ENCODE data around the gene KIAA0825.

The KIAA0825 gene

DNA sequence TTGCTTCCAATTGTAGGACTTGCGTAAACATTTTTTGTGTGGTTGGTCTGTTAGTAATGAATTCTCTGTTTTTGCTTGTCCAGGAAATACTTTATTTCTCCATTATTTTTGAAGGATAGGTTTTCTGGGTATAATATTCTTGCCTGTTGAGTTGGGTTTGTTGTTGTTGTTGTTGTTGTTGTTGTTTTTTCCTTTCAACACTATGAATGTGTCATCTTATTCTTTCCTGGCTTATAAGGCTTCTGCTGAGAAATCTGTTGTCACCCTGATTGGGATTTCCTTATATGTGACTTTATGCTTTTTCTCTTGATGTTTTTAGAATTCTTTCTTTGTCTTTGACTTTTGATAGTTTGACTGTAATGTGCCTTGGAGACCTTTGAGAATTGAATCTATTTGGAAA, 39.9 kb upstream of the KIAA0825 start:
- H3K4me2 ChIP-seq (ENCODE audit: low read length) = no peak overlapping the region
- no peaks in the 10 kb centered on the region for H4K20me1 ChIP-seq (ENCODE audit: insufficient read depth, low read length)
- no peak overlapping the region for H2AFZ ChIP-seq (ENCODE audit: low read depth, low read length)
- no peak overlapping the region for H3K4me3 ChIP-seq (ENCODE audit: low read length)
- no peak overlapping the region for H3K9ac ChIP-seq (ENCODE audit: low read length)
- no peak overlapping the region for H3K27ac ChIP-seq (ENCODE audit: low read length)
- H3K27me3 ChIP-seq (ENCODE audit: low read depth, low read length) = no peaks in the 10 kb centered on the region
- H3K36me3 ChIP-seq (replicated peaks; ENCODE audit: low read depth, low read length) = peaks cover 37% of the 10 kb centered on the region
- no peaks in the 10 kb centered on the region for H3K79me2 ChIP-seq (ENCODE audit: low read length)
- H3K9me3 ChIP-seq (ENCODE audit: insufficient read depth, low read length) = peaks cover 7% of the 10 kb centered on the region; the same call in 1 of the 2 replicates
- H3K4me1 ChIP-seq (ENCODE audit: low read length) = no peaks in the 10 kb centered on the region
- TF ChIP-seq, protein P1, sequence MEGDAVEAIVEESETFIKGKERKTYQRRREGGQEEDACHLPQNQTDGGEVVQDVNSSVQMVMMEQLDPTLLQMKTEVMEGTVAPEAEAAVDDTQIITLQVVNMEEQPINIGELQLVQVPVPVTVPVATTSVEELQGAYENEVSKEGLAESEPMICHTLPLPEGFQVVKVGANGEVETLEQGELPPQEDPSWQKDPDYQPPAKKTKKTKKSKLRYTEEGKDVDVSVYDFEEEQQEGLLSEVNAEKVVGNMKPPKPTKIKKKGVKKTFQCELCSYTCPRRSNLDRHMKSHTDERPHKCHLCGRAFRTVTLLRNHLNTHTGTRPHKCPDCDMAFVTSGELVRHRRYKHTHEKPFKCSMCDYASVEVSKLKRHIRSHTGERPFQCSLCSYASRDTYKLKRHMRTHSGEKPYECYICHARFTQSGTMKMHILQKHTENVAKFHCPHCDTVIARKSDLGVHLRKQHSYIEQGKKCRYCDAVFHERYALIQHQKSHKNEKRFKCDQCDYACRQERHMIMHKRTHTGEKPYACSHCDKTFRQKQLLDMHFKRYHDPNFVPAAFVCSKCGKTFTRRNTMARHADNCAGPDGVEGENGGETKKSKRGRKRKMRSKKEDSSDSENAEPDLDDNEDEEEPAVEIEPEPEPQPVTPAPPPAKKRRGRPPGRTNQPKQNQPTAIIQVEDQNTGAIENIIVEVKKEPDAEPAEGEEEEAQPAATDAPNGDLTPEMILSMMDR (IDR thresholded peaks at IDR 0.05; ENCODE audit: low read depth, low read length) = no peak
- TF ChIP-seq EZH2phosphoT487 (IDR thresholded peaks at IDR 0.05; ENCODE audit: low read depth) = no peak

DNA sequence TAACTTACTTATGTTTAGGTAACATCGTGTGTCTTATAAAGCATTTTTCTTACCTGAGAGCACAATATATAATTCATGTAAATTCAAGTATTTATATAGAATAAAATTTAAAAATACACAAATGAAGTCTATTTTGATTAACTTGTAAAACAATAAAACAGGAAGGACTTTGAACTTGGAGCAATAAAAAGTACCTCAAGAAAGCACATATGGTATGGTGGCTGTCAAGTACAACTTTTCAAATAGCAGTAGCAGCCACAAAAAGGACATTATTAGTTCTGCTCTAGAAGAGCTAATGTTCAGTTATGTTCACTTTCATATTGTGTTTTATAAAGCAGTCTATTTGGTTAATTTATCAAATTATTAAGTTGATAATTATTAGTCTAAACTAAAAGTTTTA, 31.5 kb upstream of the KIAA0825 start:
- Histone ChIP-seq H3K4me3 (ENCODE audit: low read length) (no peak overlapping the region), H3K4me1 (ENCODE audit: low read length) (no peaks in the 10 kb centered on the region), H3K27ac (ENCODE audit: low read length) (no peak overlapping the region), H2AFZ (ENCODE audit: low read depth, low read length) (no peak overlapping the region), H3K9ac (ENCODE audit: low read length) (no peak overlapping the region), H3K79me2 (ENCODE audit: low read length) (no peaks in the 10 kb centered on the region), H3K4me2 (ENCODE audit: low read length) (no peak overlapping the region), H4K20me1 (ENCODE audit: insufficient read depth, low read length) (no peaks in the 10 kb centered on the region), H3K27me3 (ENCODE audit: low read depth, low read length) (no peaks in the 10 kb centered on the region), H3K36me3 (replicated peaks; ENCODE audit: low read depth, low read length) (peaks cover 1% of the 10 kb centered on the region), H3K9me3 (ENCODE audit: insufficient read depth, low read length) (no peaks in the 10 kb centered on the region)
- TF ChIP-seq, protein P1 (IDR thresholded peaks at IDR 0.05; ENCODE audit: low read depth, low read length) = no peak
- TF ChIP-seq EZH2phosphoT487 (IDR thresholded peaks at IDR 0.05; ENCODE audit: low read depth) = no peak

DNA sequence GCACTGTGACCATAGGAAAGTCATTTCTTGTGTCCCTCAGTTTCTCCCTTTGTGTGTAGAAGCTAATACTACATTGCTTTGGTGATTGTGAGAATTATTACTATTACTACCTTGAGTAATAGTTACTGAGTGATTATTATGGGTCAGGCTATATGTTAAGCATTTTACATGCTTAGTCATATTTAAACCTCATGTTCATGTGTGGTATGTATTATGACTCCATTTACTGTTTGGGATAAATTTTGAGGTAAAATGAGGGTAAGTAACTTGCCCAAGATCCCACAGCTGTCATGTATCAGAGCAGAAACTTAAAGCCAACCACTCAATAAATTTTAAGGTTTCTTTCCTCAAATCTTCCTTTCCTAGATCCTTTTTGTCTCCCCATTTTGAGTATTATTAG, 28.4 kb upstream of the KIAA0825 start:
- Histone ChIP-seq H2AFZ (ENCODE audit: low read depth, low read length) (no peak overlapping the region), H3K27me3 (ENCODE audit: low read depth, low read length) (no peaks in the 10 kb centered on the region), H3K9me3 (ENCODE audit: insufficient read depth, low read length) (no peaks in the 10 kb centered on the region), H3K4me3 (ENCODE audit: low read length) (no peak overlapping the region), H3K4me1 (ENCODE audit: low read length) (no peaks in the 10 kb centered on the region), H3K79me2 (ENCODE audit: low read length) (no peaks in the 10 kb centered on the region), H3K27ac (ENCODE audit: low read length) (no peak overlapping the region), H3K36me3 (replicated peaks; ENCODE audit: low read depth, low read length) (no peaks in the 10 kb centered on the region), H4K20me1 (ENCODE audit: insufficient read depth, low read length) (no peaks in the 10 kb centered on the region), H3K9ac (ENCODE audit: low read length) (no peak overlapping the region), H3K4me2 (ENCODE audit: low read length) (no peak overlapping the region)
- TF ChIP-seq, protein P1 (IDR thresholded peaks at IDR 0.05; ENCODE audit: low read depth, low read length) = no peak
- TF ChIP-seq EZH2phosphoT487 (IDR thresholded peaks at IDR 0.05; ENCODE audit: low read depth) = no peak

DNA sequence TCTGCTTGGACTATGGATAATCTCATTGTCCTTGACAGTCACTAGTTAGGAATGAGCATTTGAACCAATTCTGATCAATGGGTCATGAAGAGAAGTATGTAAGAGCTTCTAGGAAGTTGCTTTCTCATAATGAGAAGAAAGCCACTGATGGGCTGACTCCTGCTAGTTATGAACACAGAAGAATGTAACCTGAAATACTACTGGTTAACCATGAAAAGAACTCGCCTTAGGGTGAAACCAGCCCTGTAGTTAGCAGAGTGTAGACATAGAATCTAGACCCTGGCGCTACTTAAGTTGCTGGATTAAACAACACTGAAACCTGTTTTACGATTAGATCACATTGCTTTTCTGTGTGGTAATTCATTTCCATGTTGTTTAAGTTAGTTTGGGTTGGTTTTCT, 26.6 kb upstream of the KIAA0825 start:
- H3K4me3 ChIP-seq (ENCODE audit: low read length) = no peak overlapping the region
- H4K20me1 ChIP-seq (ENCODE audit: insufficient read depth, low read length) = no peaks in the 10 kb centered on the region
- no peak overlapping the region for H2AFZ ChIP-seq (ENCODE audit: low read depth, low read length)
- H3K4me1 ChIP-seq (ENCODE audit: low read length) = no peaks in the 10 kb centered on the region
- H3K9me3 ChIP-seq (ENCODE audit: insufficient read depth, low read length) = peaks cover 4% of the 10 kb centered on the region; the same call in 1 of the 2 replicates
- TF ChIP-seq EZH2phosphoT487 (IDR thresholded peaks at IDR 0.05; ENCODE audit: low read depth) = no peak
- TF ChIP-seq, protein P1 (IDR thresholded peaks at IDR 0.05; ENCODE audit: low read depth, low read length) = no peak
- no peaks in the 10 kb centered on the region for H3K79me2 ChIP-seq (ENCODE audit: low read length)
- H3K36me3 ChIP-seq (replicated peaks; ENCODE audit: low read depth, low read length) = peaks cover 11% of the 10 kb centered on the region
- no peaks in the 10 kb centered on the region for H3K27me3 ChIP-seq (ENCODE audit: low read depth, low read length)
- H3K9ac ChIP-seq (ENCODE audit: low read length) = no peak overlapping the region
- no peak overlapping the region for H3K4me2 ChIP-seq (ENCODE audit: low read length)
- no peak overlapping the region for H3K27ac ChIP-seq (ENCODE audit: low read length)
